Trophoblast cell (in vitro differentiated cells and primary cell): ENCODE measurements around the gene GRM8.

Experiments used
- DNase-seq, 2 donors: peaks; one replicate each; pipeline ENCODE4 v3.0.0-alpha.2; 2016
- H2AFZ ChIP-seq: 2 replicates; pipeline ENCODE4 v1.6.1; 2013; ENCODE audit warnings: low read length, moderate library complexity, mild to moderate bottlenecking; ENCODE audit not compliant: insufficient read depth, poor library complexity
- H2AK5ac ChIP-seq: 2 replicates; pipeline ENCODE4 v1.6.1; 2013; ENCODE audit warnings: mild to moderate bottlenecking, low read length
- H2BK120ac ChIP-seq: 2 replicates; pipeline ENCODE4 v1.6.1; 2013; ENCODE audit warnings: low read length, mild to moderate bottlenecking, moderate library complexity; ENCODE audit not compliant: insufficient read depth, poor library complexity
- H2BK12ac ChIP-seq: 2 replicates; pipeline ENCODE4 v1.6.1; 2013; ENCODE audit warnings: mild to moderate bottlenecking, low read length, moderate library complexity
- H2BK5ac ChIP-seq: 2 replicates; pipeline ENCODE4 v1.6.1; 2013; ENCODE audit warnings: low read length, low read depth, moderate library complexity, mild to moderate bottlenecking; ENCODE audit not compliant: poor library complexity
- H3K14ac ChIP-seq: 2 replicates; pipeline ENCODE4 v1.6.1; 2013; ENCODE audit warnings: mild to moderate bottlenecking, low read length
- H3K18ac ChIP-seq: 2 replicates; pipeline ENCODE4 v1.6.1; 2013; ENCODE audit warnings: mild to moderate bottlenecking, low read length
- H3K23ac ChIP-seq: 2 replicates; pipeline ENCODE4 v1.6.1; 2013; ENCODE audit warnings: low read length
- H3K27ac ChIP-seq: 2 replicates; pipeline ENCODE4 v1.5.1; 2013; ENCODE audit warnings: low read depth, mild to moderate bottlenecking, inconsistent platforms, low read length, moderate library complexity
- H3K27me3 ChIP-seq: 2 replicates; pipeline ENCODE4 v1.6.1; 2013; ENCODE audit warnings: inconsistent platforms, mild to moderate bottlenecking, low read length, moderate library complexity; ENCODE audit not compliant: insufficient read depth
- H3K36me3 ChIP-seq, 2 experiments: 1 replicate in 1 of 2; 2 replicates in 1 of 2; pipeline ENCODE4 v1.6.1; 2013; ENCODE audit warnings: low read length in 2 of 2, mild to moderate bottlenecking in 2 of 2, moderate library complexity in 1 of 2; ENCODE audit not compliant: insufficient read depth in 2 of 2, control insufficient read depth in 1 of 2
- H3K4ac ChIP-seq: 2 replicates; pipeline ENCODE4 v1.6.1; 2013; ENCODE audit warnings: low read depth, mild to moderate bottlenecking, low read length, moderate library complexity
- H3K4me1 ChIP-seq, 2 experiments: 1 replicate in 1 of 2; 2 replicates in 1 of 2; pipeline ENCODE4 v1.6.1; 2013; ENCODE audit warnings: low read length in 2 of 2, mild to moderate bottlenecking in 2 of 2, moderate library complexity in 1 of 2; ENCODE audit not compliant: insufficient read depth in 2 of 2, control insufficient read depth in 1 of 2
- H3K4me2 ChIP-seq: 2 replicates; pipeline ENCODE4 v1.6.1; 2013; ENCODE audit warnings: inconsistent platforms, mild to moderate bottlenecking, low read length, moderate library complexity
- H3K4me3 ChIP-seq: 2 replicates; pipeline ENCODE4 v1.5.1; 2013; ENCODE audit warnings: mild to moderate bottlenecking, low read depth, low read length, inconsistent platforms
- H3K79me1 ChIP-seq: one replicate; pipeline ENCODE4 v1.6.1; 2013; ENCODE audit warnings: low read length
- H3K79me2 ChIP-seq: 2 replicates; pipeline ENCODE4 v1.6.1; 2013; ENCODE audit warnings: low read length, mild to moderate bottlenecking; ENCODE audit not compliant: control insufficient read depth, insufficient read depth, poor library complexity
- H3K9ac ChIP-seq: 2 replicates; pipeline ENCODE4 v1.6.1; 2013; ENCODE audit warnings: mild to moderate bottlenecking, low read length
- H3K9me3 ChIP-seq: 2 replicates; pipeline ENCODE4 v1.6.1; 2013; ENCODE audit warnings: low read depth, mild to moderate bottlenecking, control low read depth, inconsistent platforms, low read length; ENCODE audit not compliant: insufficient read depth
- H4K12ac ChIP-seq: 2 replicates; pipeline ENCODE4 v1.6.1; 2013; ENCODE audit warnings: low read depth, mild to moderate bottlenecking, low read length, moderate library complexity
- H4K8ac ChIP-seq: 2 replicates; pipeline ENCODE4 v1.6.1; 2013; ENCODE audit warnings: low read depth, mild to moderate bottlenecking, low read length, moderate library complexity
- H4K91ac ChIP-seq: one replicate; pipeline ENCODE4 v1.6.1; 2013; ENCODE audit warnings: low read depth, mild to moderate bottlenecking, low read length, moderate library complexity
- WGBS: extraction: QIAGEN DNeasy Blood & Tissue Kit; methylation state at CpG from one replicate; pipeline ENCODE4 v1.1.7; 2013; ENCODE audit warnings: missing lambda C conversion rate; ENCODE audit not compliant: insufficient read length, insufficient coverage; ENCODE audit errors: extremely low coverage; 5-methylcytosine and 5-hydroxymethylcytosine counted together

The GRM8 gene

GRCh38 chr7:126728967-126729366 lies 523.8 kb downstream of the GRM8 start:
- Histone ChIP-seq H3K79me2 (no peaks in the 10 kb centered on the region), H3K18ac (no peak overlapping the region), H3K9ac (no peak overlapping the region), H3K4ac (no peak overlapping the region), H2BK5ac (no peak overlapping the region), H3K9me3 (peaks cover 1% of the 10 kb centered on the region), H3K4me2 (no peak overlapping the region), H4K91ac (no peak overlapping the region), H4K12ac (no peak overlapping the region), H3K36me3 (no peaks in the 10 kb centered on the region), H3K14ac (no peak overlapping the region), H2AFZ (no peak overlapping the region), H3K79me1 (no peaks in the 10 kb centered on the region), H3K27ac (no peak overlapping the region), H2BK120ac (no peak overlapping the region), H2BK12ac (no peak overlapping the region), H4K8ac (no peak overlapping the region), H3K4me3 (no peak overlapping the region), H3K27me3 (no peaks in the 10 kb centered on the region), H3K4me1 (peaks cover 0 to 2% of the 10 kb centered on the region in 2 experiments), H3K23ac (no peak overlapping the region), H2AK5ac (no peak overlapping the region)
- no peak for DNase-seq
- WGBS = no CpG with 5 or more reads among the region's 2 CpGs

GRCh38 chr7:126727930-126728391 lies 524.8 kb downstream of the GRM8 start:
- H3K4me2 ChIP-seq = no peak overlapping the region
- H3K9ac ChIP-seq = no peak overlapping the region
- H2BK12ac ChIP-seq = no peak overlapping the region
- H3K4me3 ChIP-seq = no peak overlapping the region
- H4K91ac ChIP-seq = no peak overlapping the region
- no peak overlapping the region for H2AFZ ChIP-seq
- H3K36me3 ChIP-seq = no peaks in the 10 kb centered on the region
- H3K27ac ChIP-seq = no peak overlapping the region
- H3K4ac ChIP-seq = no peak overlapping the region
- H3K18ac ChIP-seq = no peak overlapping the region
- H3K14ac ChIP-seq = no peak overlapping the region
- H3K23ac ChIP-seq = no peak overlapping the region
- no peak for DNase-seq
- no peak overlapping the region for H2BK120ac ChIP-seq
- WGBS = no CpG with 5 or more reads among the region's 5 CpGs
- H3K79me2 ChIP-seq = no peaks in the 10 kb centered on the region
- peaks cover 1% of the 10 kb centered on the region for H3K9me3 ChIP-seq
- H2BK5ac ChIP-seq = no peak overlapping the region
- H3K79me1 ChIP-seq = no peaks in the 10 kb centered on the region
- no peak overlapping the region for H4K8ac ChIP-seq
- peaks cover 0 to 2% of the 10 kb centered on the region in 2 experiments for H3K4me1 ChIP-seq
- no peaks in the 10 kb centered on the region for H3K27me3 ChIP-seq
- no peak overlapping the region for H4K12ac ChIP-seq
- no peak overlapping the region for H2AK5ac ChIP-seq

DNA sequence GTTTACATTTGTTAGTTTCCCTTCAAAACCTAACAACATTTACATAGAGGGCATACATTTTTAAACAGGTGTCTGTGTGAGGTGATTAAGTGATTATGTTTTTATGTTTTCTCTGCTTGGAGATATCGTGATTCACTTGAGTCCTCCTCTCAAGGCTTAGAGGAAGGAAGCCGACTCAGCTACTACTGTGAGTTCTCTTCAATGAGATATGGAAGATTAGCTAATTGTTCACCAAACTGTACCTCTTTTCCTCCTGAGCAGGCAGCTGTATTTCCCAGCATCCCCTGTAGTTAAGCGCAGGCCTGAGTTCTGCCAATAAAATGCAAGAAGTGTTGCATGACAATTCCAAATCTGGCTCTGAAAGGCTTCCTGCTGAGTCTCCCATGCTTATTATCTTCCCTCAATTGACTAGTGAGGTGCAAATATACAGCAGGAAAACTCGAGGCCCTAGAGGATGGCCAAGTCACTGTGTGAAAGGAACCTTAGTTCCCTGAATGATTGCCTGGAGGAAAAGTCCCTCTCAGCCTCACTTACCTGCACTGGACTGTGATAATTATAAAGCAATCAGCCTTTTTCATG lies 528.7 kb downstream of the GRM8 start:
- H4K91ac ChIP-seq = no peak overlapping the region
- no peak overlapping the region for H4K12ac ChIP-seq
- no peak overlapping the region for H2BK120ac ChIP-seq
- H2BK12ac ChIP-seq = no peak overlapping the region
- H3K4ac ChIP-seq = no peak overlapping the region
- WGBS = no CpG with 5 or more reads among the region's 4 CpGs
- H3K4me2 ChIP-seq = no peak overlapping the region
- no peaks in the 10 kb centered on the region for H3K36me3 ChIP-seq
- no peaks in the 10 kb centered on the region for H3K79me2 ChIP-seq
- no peak for DNase-seq
- H2AFZ ChIP-seq = no peak overlapping the region
- H3K4me3 ChIP-seq = no peak overlapping the region
- no peak overlapping the region for H3K23ac ChIP-seq
- no peak overlapping the region for H4K8ac ChIP-seq
- no peak overlapping the region for H3K18ac ChIP-seq
- no peak overlapping the region for H2AK5ac ChIP-seq
- H3K27ac ChIP-seq = no peak overlapping the region
- H3K4me1 ChIP-seq = peaks cover 0 to 2% of the 10 kb centered on the region in 2 experiments
- H3K9ac ChIP-seq = no peak overlapping the region
- H3K9me3 ChIP-seq = peaks cover 1% of the 10 kb centered on the region
- no peaks in the 10 kb centered on the region for H3K27me3 ChIP-seq
- no peak overlapping the region for H3K14ac ChIP-seq
- H3K79me1 ChIP-seq = no peaks in the 10 kb centered on the region
- H2BK5ac ChIP-seq = no peak overlapping the region

GRCh38 chr7:126720232-126720631 lies 532.5 kb downstream of the GRM8 start:
- no peak overlapping the region for H3K4me2 ChIP-seq

More at GRCh38 chr7:126720232-126720631, 532.5 kb downstream of the GRM8 start:
- Histone ChIP-seq H3K27ac (no peak overlapping the region), H3K79me1 (no peaks in the 10 kb centered on the region), H4K91ac (no peak overlapping the region), H3K9ac (no peak overlapping the region), H3K9me3 (no peaks in the 10 kb centered on the region), H3K4me1 (no peaks in the 10 kb centered on the region), H3K23ac (no peak overlapping the region), H3K18ac (no peak overlapping the region), H4K8ac (no peak overlapping the region), H3K79me2 (no peaks in the 10 kb centered on the region), H3K4ac (no peak overlapping the region), H3K36me3 (no peaks in the 10 kb centered on the region), H2AK5ac (no peak overlapping the region), H2AFZ (no peak overlapping the region), H3K14ac (no peak overlapping the region), H3K4me3 (no peak overlapping the region), H3K27me3 (no peaks in the 10 kb centered on the region), H2BK120ac (no peak overlapping the region), H2BK5ac (no peak overlapping the region), H4K12ac (no peak overlapping the region), H2BK12ac (no peak overlapping the region)
- DNase-seq = no peak
- WGBS = no CpG with 5 or more reads among the region's 2 CpGs
